Measurements from ENCODE around the gene TRAF2. TPM values are rescaled to one million over a fixed set of nuclear protein-coding genes. Genes with fewer than 3 reads are reported as not detected.

TRAF2 gene
- total RNA-seq, 4 donors from 2014 or later = 9.7 to 18.3 (median 15.4) TPM

DNA sequence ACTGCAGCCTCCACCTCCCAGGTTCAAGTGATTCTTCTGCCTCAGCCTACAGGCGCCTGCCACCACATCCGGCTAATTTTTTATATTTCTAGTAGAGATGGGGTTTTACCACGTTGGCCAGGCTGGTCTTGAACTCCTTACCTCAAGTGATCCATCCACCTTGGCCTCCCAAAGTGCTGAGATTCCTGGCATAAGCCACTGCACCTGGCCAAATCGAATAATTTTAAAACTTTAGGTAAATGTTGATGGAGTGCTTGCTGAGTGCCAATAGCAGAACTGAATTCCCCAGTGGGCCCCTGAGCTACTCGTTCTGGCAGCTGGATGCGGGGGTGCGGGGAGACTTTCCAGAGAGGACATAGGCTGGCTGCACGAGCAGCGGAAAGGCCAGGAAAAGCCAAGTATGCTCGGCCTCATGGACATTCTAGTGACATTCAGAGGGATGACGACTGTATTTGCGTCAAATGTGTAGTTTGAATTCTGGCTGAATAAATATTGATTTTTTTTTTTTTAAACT, 16.8 kb downstream of the TRAF2 start:
- peak overlapping the region; percentile 87 to 97 (median 94) for H3K27ac ChIP-seq
- no peaks in the 10 kb centered on the region for H3K9me3 ChIP-seq
- no peaks in the 10 kb centered on the region for H3K27me3 ChIP-seq
- WGBS, 2 donors = 40% methylated on average over 11 to 12 of the region's 12 CpGs
- TF ChIP-seq, protein P1, sequence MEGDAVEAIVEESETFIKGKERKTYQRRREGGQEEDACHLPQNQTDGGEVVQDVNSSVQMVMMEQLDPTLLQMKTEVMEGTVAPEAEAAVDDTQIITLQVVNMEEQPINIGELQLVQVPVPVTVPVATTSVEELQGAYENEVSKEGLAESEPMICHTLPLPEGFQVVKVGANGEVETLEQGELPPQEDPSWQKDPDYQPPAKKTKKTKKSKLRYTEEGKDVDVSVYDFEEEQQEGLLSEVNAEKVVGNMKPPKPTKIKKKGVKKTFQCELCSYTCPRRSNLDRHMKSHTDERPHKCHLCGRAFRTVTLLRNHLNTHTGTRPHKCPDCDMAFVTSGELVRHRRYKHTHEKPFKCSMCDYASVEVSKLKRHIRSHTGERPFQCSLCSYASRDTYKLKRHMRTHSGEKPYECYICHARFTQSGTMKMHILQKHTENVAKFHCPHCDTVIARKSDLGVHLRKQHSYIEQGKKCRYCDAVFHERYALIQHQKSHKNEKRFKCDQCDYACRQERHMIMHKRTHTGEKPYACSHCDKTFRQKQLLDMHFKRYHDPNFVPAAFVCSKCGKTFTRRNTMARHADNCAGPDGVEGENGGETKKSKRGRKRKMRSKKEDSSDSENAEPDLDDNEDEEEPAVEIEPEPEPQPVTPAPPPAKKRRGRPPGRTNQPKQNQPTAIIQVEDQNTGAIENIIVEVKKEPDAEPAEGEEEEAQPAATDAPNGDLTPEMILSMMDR (IDR thresholded peaks at IDR 0.05) = no peak
- TF ChIP-seq POLR2A (IDR thresholded peaks at IDR 0.05) = no peak
- DNase-seq = peak; percentile 75
- intact Hi-C loops (cut with DNase I) = no loop called here
- peaks cover 0 to 10% of the 10 kb centered on the region in 2 donors for H3K36me3 ChIP-seq
- no peak overlapping the region for H3K4me3 ChIP-seq (replicated peaks in 1 of 3)
- peaks cover 38 to 41% of the 10 kb centered on the region in 2 donors for H3K4me1 ChIP-seq

DNA sequence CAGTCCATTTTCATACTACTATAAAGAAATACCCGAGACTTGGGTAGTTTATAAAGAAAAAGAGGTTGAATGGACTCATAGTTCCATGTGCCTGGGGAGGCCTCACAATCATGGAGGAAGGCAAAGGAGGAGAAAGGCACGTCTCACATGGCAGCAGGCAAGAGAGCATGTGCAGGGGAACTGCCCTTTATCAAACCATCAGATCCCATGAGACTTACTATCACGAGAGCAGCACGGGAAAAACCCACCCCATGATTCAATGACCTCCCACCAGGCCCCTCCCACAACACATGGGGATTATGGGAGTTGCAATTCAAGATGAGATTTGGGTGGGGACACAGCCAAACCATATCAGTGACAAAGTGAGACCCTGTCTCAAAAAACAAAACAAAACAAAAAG, 19.9 kb downstream of the TRAF2 start:
- H3K4me3 ChIP-seq (replicated peaks in 1 of 3) = no peak overlapping the region
- peaks cover 0 to 12% of the 10 kb centered on the region in 2 donors for H3K36me3 ChIP-seq
- TF ChIP-seq, protein P1 (IDR thresholded peaks at IDR 0.05) = no peak
- TF ChIP-seq POLR2A (IDR thresholded peaks at IDR 0.05) = no peak
- no peak for DNase-seq
- no peak overlapping the region for H3K27ac ChIP-seq
- H3K27me3 ChIP-seq = no peaks in the 10 kb centered on the region
- intact Hi-C loops (cut with DNase I) = no loop called here
- peaks cover 25 to 29% of the 10 kb centered on the region in 2 donors for H3K4me1 ChIP-seq
- H3K9me3 ChIP-seq = no peaks in the 10 kb centered on the region
- 77 to 81% methylated on average over 4 of the region's 4 CpGs for WGBS, 2 donors

DNA sequence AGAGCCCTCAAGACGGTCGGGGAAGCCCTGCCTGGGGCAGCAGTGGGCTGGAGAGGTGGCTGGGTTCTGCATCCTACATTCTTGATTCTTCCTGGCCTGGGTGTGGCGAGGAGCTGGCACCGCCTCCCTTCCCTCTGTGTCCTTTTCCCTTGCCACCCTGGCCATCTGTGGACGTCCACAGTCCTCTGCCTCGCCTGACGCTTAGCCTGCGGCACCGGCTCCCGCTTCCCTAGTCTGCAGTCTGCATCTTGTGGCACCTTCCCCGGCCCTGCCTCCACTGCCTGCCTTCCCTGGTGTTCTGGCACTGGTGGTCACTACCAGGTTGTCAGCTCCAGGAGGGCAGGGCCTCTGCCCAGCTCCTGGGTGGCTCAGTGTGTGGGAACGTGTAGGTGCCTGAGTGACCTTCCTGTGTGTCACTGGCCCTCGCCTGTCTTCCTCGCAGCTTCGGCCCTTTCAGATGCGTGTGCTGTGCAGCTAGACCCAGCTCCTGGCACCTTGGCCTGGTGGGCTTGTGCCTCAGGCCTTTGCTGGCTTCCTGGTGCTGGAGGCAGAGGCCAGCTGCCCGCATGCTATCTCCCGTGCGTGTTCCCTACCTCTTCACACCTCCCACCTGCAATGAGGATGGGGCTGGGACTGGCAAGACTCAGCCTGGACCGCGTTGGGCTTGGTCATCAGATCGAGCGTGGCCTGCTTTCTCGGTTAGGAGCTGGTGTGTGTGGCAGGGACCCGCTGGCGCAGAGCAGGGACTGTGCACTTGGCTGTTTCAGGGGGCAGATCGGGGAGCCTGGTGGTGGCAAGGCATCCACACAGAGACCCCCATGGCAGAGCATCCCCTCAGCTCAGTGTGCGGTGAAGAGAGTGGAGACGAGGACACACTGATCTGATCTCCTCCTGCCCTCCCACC, 20.9 kb downstream of the TRAF2 start:
- TF ChIP-seq, protein P1 (IDR thresholded peaks at IDR 0.05) = no peak
- TF ChIP-seq POLR2A (IDR thresholded peaks at IDR 0.05) = no peak
- Histone ChIP-seq H3K4me3 (replicated peaks in 1 of 3) (no peak overlapping the region), H3K36me3 (peaks cover 0 to 12% of the 10 kb centered on the region in 2 donors), H3K4me1 (peaks cover 15 to 19% of the 10 kb centered on the region in 2 donors), H3K27me3 (no peaks in the 10 kb centered on the region), H3K9me3 (no peaks in the 10 kb centered on the region), H3K27ac (no peak overlapping the region)
- DNase-seq = no peak
- intact Hi-C loops (cut with DNase I) = no loop called here
- 96 to 100% methylated on average over 22 to 28 of the region's 29 CpGs for WGBS, 2 donors

- no peak overlapping the region for H3K27ac ChIP-seq
- no peak for DNase-seq
- intact Hi-C loops (cut with DNase I) = no loop called here
- WGBS, 2 donors = 94 to 95% methylated on average over 11 to 12 of the region's 12 CpGs
- no peaks in the 10 kb centered on the region for H3K4me1 ChIP-seq
- H3K36me3 ChIP-seq = peaks cover 0 to 18% of the 10 kb centered on the region in 2 donors
- TF ChIP-seq, protein P1 (IDR thresholded peaks at IDR 0.05) = no peak
- no peak for TF ChIP-seq POLR2A (IDR thresholded peaks at IDR 0.05)
- no peaks in the 10 kb centered on the region for H3K27me3 ChIP-seq
- H3K9me3 ChIP-seq = no peaks in the 10 kb centered on the region
- H3K4me3 ChIP-seq (replicated peaks in 1 of 3) = no peak overlapping the region
Measured at GRCh38 chr9:136910197-136910900, 24.0 kb downstream of the TRAF2 start.
